HepG2 (cell line): ENCODE measurements around the gene VPS54. TPM values are rescaled to one million over a fixed set of nuclear protein-coding genes. Genes with fewer than 3 reads are reported as not detected.

Source experiments
- ATF7-NPFF ChIP-seq: sonication (generic); formaldehyde crosslinking; IDR thresholded peaks from 2 replicates; pipeline ENCODE4 v1.8.1; 2023; ENCODE audit warnings: mild to moderate bottlenecking, low read depth, missing genetic modification reagents, moderate library complexity
- CAMTA2 ChIP-seq: sonication (generic); formaldehyde crosslinking; IDR thresholded peaks from 2 replicates; pipeline ENCODE4 v1.4.0; 2020; ENCODE audit warnings: mild to moderate bottlenecking, missing genetic modification reagents, borderline replicate concordance
- FOSL1 ChIP-seq: sonication (generic); formaldehyde crosslinking; IDR thresholded peaks from 2 replicates; pipeline ENCODE4 v1.9.0; 2021; ENCODE audit warnings: missing genetic modification reagents, borderline replicate concordance
- FOXO1 ChIP-seq: sonication (generic); formaldehyde crosslinking; IDR thresholded peaks from 2 replicates; pipeline ENCODE4 v1.4.0; 2020; ENCODE audit warnings: missing genetic modification reagents
- GTF3A ChIP-seq: sonication (generic); formaldehyde crosslinking; conservative IDR thresholded peaks from 2 replicates; pipeline ENCODE4 v1.4.0; 2020; ENCODE audit warnings: mild to moderate bottlenecking, missing genetic modification reagents
- KAT7 ChIP-seq: IDR thresholded peaks from 2 replicates; pipeline ENCODE4 v1.6.1; 2018; ENCODE audit warnings: borderline replicate concordance, missing compliant biosample characterization
- MIER2 ChIP-seq: IDR thresholded peaks from 2 replicates; pipeline ENCODE4 v1.6.1; 2016; ENCODE audit warnings: missing biosample characterization, missing genetic modification reagents
- NFIC ChIP-seq: IDR thresholded peaks from 2 replicates; pipeline ENCODE4 v1.6.1; 2012; ENCODE audit warnings: mild to moderate bottlenecking, low read length, inconsistent platforms
- NONO ChIP-seq, 2 experiments: fragments of 450-650 bp in 1 of 2; sonication (generic) in 1 of 2; formaldehyde crosslinking in 1 of 2; IDR thresholded peaks in 1 of 2; conservative IDR thresholded peaks in 1 of 2; 2 replicates each; pipeline versions ENCODE4 v1.6.1 to v1.8.0; 2017 to 2022; ENCODE audit warnings: mild to moderate bottlenecking in 1 of 2, missing genetic modification reagents in 1 of 2, moderate library complexity in 1 of 2
- SOX5 ChIP-seq: IDR thresholded peaks from 2 replicates; pipeline ENCODE4 v1.6.1; 2016; ENCODE audit warnings: borderline replicate concordance
- THAP11 ChIP-seq: IDR thresholded peaks from 2 replicates; pipeline ENCODE4 v1.6.1; 2016; ENCODE audit warnings: missing biosample characterization, missing genetic modification reagents
- ZBTB7A ChIP-seq: sonication (generic); formaldehyde crosslinking; IDR thresholded peaks from 2 replicates; pipeline ENCODE4 v1.8.0; 2022; ENCODE audit warnings: mild to moderate bottlenecking, missing genetic modification reagents
- ZKSCAN1 ChIP-seq: fragments of 150-350 bp; IDR thresholded peaks from 2 replicates; pipeline ENCODE4 v1.6.1; 2014; ENCODE audit warnings: low read length
- ZNF101 ChIP-seq: sonication (generic); formaldehyde crosslinking; IDR thresholded peaks from 2 replicates; pipeline ENCODE4 v1.4.0; 2020; ENCODE audit warnings: mild to moderate bottlenecking, low read depth, missing genetic modification reagents, borderline replicate concordance
- ZNF20 ChIP-seq: sonication (generic); formaldehyde crosslinking; IDR thresholded peaks from 2 replicates; pipeline ENCODE4 v1.4.0; 2020; ENCODE audit warnings: mild to moderate bottlenecking, moderate library complexity, missing genetic modification reagents
- ZNF362 ChIP-seq: sonication (generic); formaldehyde crosslinking; IDR thresholded peaks from 2 replicates; pipeline ENCODE4 v1.4.0; 2020; ENCODE audit warnings: missing genetic modification reagents, mild to moderate bottlenecking, borderline replicate concordance
- ZNF367 ChIP-seq: sonication (generic); formaldehyde crosslinking; IDR thresholded peaks from 2 replicates; pipeline ENCODE4 v1.4.0; 2020; ENCODE audit warnings: missing genetic modification reagents, borderline replicate concordance
- ZNF503 ChIP-seq: sonication (generic); formaldehyde crosslinking; IDR thresholded peaks from 2 replicates; pipeline ENCODE4 v1.4.0; 2020; ENCODE audit warnings: missing genetic modification reagents
- ZSCAN21 ChIP-seq: sonication (generic); formaldehyde crosslinking; IDR thresholded peaks from 2 replicates; pipeline ENCODE4 v1.8.0; 2022; ENCODE audit warnings: mild to moderate bottlenecking, missing genetic modification reagents, moderate library complexity, borderline replicate concordance
- polyA plus RNA-seq, 8 experiments: library from polyadenylated mRNA; depleted of rRNA in 3 of 8; stranded (reverse) in 7 of 8; unstranded in 1 of 8; fragments of >200 nt; fragmentation: Illumina TruSeq in 4 of 8; extraction: Trizol in 4 of 8; gene quantifications; 2 replicates each; pipeline versions ENCODE4 v1.2.1 to v1.2.3, GENCODE V29; 2011 to 2016; ENCODE audit warnings: low read depth in 4 of 8, missing spikeins in 1 of 8, mixed read lengths in 1 of 8; ENCODE audit not compliant: insufficient read depth in 1 of 8
- total RNA-seq, 5 experiments: library from RNA; depleted of rRNA; stranded (reverse); fragments of >200 nt; fragmentation: Illumina TruSeq; extraction: Trizol; gene quantifications; 2 replicates each; pipeline ENCODE4 v1.2.3, GENCODE V29; 2016; ENCODE audit warnings: low read depth in 1 of 5
- TF ChIP-seq, protein P1 (sequence below): sonication (generic); formaldehyde crosslinking; IDR thresholded peaks from 2 replicates; pipeline ENCODE4 v1.5.0; 2020; ENCODE audit warnings: mild to moderate bottlenecking, missing genetic modification reagents
- TF ChIP-seq, protein P2 (sequence below): sonication (generic); formaldehyde crosslinking; IDR thresholded peaks from 2 replicates; pipeline ENCODE4 v1.4.0; 2020; ENCODE audit warnings: missing genetic modification reagents
- TF ChIP-seq, protein P3 (sequence below): sonication (generic); formaldehyde crosslinking; IDR thresholded peaks from 2 replicates; pipeline ENCODE4 v1.8.1; 2023; ENCODE audit warnings: mild to moderate bottlenecking, inconsistent platforms, moderate library complexity, missing genetic modification reagents, borderline replicate concordance

Gene VPS54
- total and polyA plus RNA-seq, 2 of the 13 experiments (the other 11 are each of a cell fraction or from before 2014, with no cell fraction given), result 64.7 to 77.5 TPM

- TF ChIP-seq, protein P1, sequence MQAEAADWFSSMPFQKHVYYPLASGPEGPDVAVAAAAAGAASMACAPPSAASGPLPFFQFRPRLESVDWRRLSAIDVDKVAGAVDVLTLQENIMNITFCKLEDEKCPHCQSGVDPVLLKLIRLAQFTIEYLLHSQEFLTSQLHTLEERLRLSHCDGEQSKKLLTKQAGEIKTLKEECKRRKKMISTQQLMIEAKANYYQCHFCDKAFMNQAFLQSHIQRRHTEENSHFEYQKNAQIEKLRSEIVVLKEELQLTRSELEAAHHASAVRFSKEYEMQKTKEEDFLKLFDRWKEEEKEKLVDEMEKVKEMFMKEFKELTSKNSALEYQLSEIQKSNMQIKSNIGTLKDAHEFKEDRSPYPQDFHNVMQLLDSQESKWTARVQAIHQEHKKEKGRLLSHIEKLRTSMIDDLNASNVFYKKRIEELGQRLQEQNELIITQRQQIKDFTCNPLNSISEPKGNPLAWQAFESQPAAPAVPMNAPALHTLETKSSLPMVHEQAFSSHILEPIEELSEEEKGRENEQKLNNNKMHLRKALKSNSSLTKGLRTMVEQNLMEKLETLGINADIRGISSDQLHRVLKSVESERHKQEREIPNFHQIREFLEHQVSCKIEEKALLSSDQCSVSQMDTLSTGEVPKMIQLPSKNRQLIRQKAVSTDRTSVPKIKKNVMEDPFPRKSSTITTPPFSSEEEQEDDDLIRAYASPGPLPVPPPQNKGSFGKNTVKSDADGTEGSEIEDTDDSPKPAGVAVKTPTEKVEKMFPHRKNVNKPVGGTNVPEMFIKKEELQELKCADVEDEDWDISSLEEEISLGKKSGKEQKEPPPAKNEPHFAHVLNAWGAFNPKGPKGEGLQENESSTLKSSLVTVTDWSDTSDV (CRISPR knock-in tag), result no peak
- TF ChIP-seq, protein P2, sequence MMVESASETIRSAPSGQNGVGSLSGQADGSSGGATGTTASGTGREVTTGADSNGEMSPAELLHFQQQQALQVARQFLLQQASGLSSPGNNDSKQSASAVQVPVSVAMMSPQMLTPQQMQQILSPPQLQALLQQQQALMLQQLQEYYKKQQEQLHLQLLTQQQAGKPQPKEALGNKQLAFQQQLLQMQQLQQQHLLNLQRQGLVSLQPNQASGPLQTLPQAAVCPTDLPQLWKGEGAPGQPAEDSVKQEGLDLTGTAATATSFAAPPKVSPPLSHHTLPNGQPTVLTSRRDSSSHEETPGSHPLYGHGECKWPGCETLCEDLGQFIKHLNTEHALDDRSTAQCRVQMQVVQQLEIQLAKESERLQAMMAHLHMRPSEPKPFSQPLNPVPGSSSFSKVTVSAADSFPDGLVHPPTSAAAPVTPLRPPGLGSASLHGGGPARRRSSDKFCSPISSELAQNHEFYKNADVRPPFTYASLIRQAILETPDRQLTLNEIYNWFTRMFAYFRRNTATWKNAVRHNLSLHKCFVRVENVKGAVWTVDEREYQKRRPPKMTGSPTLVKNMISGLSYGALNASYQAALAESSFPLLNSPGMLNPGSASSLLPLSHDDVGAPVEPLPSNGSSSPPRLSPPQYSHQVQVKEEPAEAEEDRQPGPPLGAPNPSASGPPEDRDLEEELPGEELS (CRISPR knock-in tag), result peak; percentile 48; the same call in 1 of the 2 replicates
- no peak for TF ChIP-seq ZNF503 (CRISPR knock-in tag)
- TF ChIP-seq ATF7-NPFF (CRISPR knock-in tag), result no peak
- TF ChIP-seq NFIC, result no peak; the same call in 1 of the 2 replicates
- no peak for TF ChIP-seq ZSCAN21 (CRISPR knock-in tag)
- no peak for TF ChIP-seq ZNF20 (CRISPR knock-in tag)
- TF ChIP-seq ZNF101 (CRISPR knock-in tag), result no peak
- TF ChIP-seq MIER2 (CRISPR knock-in tag), result no peak
- peak; percentile 71; the same call in 1 of the 2 replicates for TF ChIP-seq SOX5 (CRISPR knock-in tag)
- TF ChIP-seq ZKSCAN1, result no peak
- TF ChIP-seq KAT7, result no peak
- TF ChIP-seq FOXO1 (CRISPR knock-in tag), result no peak; the same call in 1 of the 2 replicates
- TF ChIP-seq ZBTB7A (CRISPR knock-in tag), result no peak
- peak; percentile 26; the same call in 1 of the 2 replicates for TF ChIP-seq THAP11
- TF ChIP-seq ZNF367 (CRISPR knock-in tag), result no peak
- TF ChIP-seq FOSL1 (CRISPR knock-in tag), result no peak
- TF ChIP-seq NONO (IDR thresholded peaks at IDR 0.05), result no peak
- no peak for TF ChIP-seq NONO (CRISPR knock-in tag; conservative IDR thresholded peaks at IDR 0.05)
- no peak for TF ChIP-seq GTF3A (CRISPR knock-in tag)
- no peak for TF ChIP-seq CAMTA2
- TF ChIP-seq ZNF362 (CRISPR knock-in tag), result no peak
- TF ChIP-seq, protein P3, sequence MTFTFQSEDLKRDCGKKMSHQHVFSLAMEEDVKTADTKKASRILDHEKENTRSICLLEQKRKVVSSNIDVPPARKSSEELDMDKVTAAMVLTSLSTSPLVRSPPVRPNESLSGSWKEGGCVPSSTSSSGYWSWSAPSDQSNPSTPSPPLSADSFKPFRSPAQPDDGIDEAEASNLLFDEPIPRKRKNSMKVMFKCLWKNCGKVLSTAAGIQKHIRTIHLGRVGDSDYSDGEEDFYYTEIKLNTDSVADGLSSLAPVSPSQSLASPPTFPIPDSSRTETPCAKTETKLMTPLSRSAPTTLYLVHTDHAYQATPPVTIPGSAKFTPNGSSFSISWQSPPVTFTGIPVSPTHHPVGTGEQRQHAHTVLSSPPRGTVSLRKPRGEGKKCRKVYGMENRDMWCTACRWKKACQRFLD (CRISPR knock-in tag), result no peak
Measured at GRCh38 chr2:64021578-64021977, 2.4 kb upstream of the VPS54 start (continued).
